GM19351 (cell line): ENCODE results near the gene TEKTIP1.
"Not testable (repeated sequence)": the region's sequence is repeated elsewhere in the genome, so short reads cannot be mapped to it uniquely, and the experiment has no call there.

ENCODE experiments used
- ATAC-seq: cut with Tn5 transposase; IDR thresholded peaks from one replicate; pipeline ENCODE4 v1.9.1; 2021; ENCODE audit warnings: mild to moderate bottlenecking, moderate library complexity; ENCODE audit not compliant: unreplicated experiment

TEKTIP1 gene

GRCh38 chr19:3507371-3508120 is 31.4 kb upstream of the TEKTIP1 start:
- ATAC-seq, result no peak

- not testable (repeated sequence) for ATAC-seq
Measured at GRCh38 chr19:3508121-3508661, 30.8 kb upstream of the TEKTIP1 start.

GRCh38 chr19:3508771-3509535 is 30.0 kb upstream of the TEKTIP1 start:
- no peak for ATAC-seq

GRCh38 chr19:3509566-3509989 is 29.4 kb upstream of the TEKTIP1 start:
- no peak for ATAC-seq

- no peak for ATAC-seq
Measured at GRCh38 chr19:3510727-3511126, 28.2 kb upstream of the TEKTIP1 start.

GRCh38 chr19:3511506-3512251 is 27.3 kb upstream of the TEKTIP1 start:
- ATAC-seq, result no peak

GRCh38 chr19:3512562-3513228 is 26.3 kb upstream of the TEKTIP1 start:
- no peak for ATAC-seq

- ATAC-seq, result no peak
Measured at GRCh38 chr19:3513229-3514140, 25.5 kb upstream of the TEKTIP1 start.

- ATAC-seq, result no peak
Measured at GRCh38 chr19:3514930-3515329, 24.0 kb upstream of the TEKTIP1 start.

- ATAC-seq, result no peak
Measured at GRCh38 chr19:3515891-3516422, 23.0 kb upstream of the TEKTIP1 start.

- no peak for ATAC-seq
Measured at GRCh38 chr19:3516675-3517207, 22.2 kb upstream of the TEKTIP1 start.

- ATAC-seq, result no peak
Measured at GRCh38 chr19:3517638-3518037, 21.3 kb upstream of the TEKTIP1 start.

- ATAC-seq, result no peak
Measured at GRCh38 chr19:3518255-3518654, 20.7 kb upstream of the TEKTIP1 start.

GRCh38 chr19:3518659-3519058 is 20.3 kb upstream of the TEKTIP1 start:
- ATAC-seq, result no peak

GRCh38 chr19:3519126-3519525 is 19.8 kb upstream of the TEKTIP1 start:
- no peak for ATAC-seq

- no peak for ATAC-seq
Measured at GRCh38 chr19:3520166-3521103, 18.5 kb upstream of the TEKTIP1 start.

GRCh38 chr19:3521104-3521445 is 17.9 kb upstream of the TEKTIP1 start:
- no peak for ATAC-seq
